ENCODE results near the gene ORC2. TPM values are rescaled to one million over a fixed set of nuclear protein-coding genes. Genes with fewer than 3 reads are reported as not detected.
A peak's percentile ranks its signal among the peaks of the same experiment; 100 is the strongest.
"Not testable (repeated sequence)": the region's sequence is repeated elsewhere in the genome, so short reads cannot be mapped to it uniquely, and the experiment has no call there.

The ORC2 gene
- total RNA-seq, 1 donor from 2014 or later, result 33.7 TPM

DNA sequence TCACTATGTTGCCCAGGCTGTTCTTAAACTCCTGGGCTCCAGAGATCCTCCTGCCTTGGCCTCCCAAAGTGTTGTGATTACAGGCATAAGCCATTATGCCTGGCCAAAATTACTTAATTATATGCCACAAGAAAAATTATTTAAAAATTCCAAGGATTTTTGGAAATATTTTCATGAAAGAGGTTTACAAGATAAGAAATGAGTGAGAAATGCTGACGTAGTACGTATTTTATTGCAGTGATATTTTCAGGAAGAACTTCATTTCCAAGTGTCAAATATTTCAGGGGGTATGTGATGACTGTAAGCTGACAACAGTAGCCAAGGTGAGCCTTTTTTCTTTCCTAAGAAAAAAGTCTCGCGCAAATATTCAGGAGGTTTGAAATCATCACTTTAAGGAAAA lies 53.5 kb downstream of the ORC2 start:
- Mint-ChIP-seq H3K9me3 (no peaks in the 10 kb centered on the region), H3K4me1 (no peaks in the 10 kb centered on the region), H3K27ac (no peak overlapping the region), H3K27me3 (ENCODE audit: low read depth) (no peaks in the 10 kb centered on the region), H3K36me3 (peaks cover 26% of the 10 kb centered on the region), H3K4me3 (no peak overlapping the region)
- no peak for DNase-seq (ENCODE audit: low spot score in 2 of 2, unreplicated experiment in 2 of 2)
- TF ChIP-seq, protein P1, sequence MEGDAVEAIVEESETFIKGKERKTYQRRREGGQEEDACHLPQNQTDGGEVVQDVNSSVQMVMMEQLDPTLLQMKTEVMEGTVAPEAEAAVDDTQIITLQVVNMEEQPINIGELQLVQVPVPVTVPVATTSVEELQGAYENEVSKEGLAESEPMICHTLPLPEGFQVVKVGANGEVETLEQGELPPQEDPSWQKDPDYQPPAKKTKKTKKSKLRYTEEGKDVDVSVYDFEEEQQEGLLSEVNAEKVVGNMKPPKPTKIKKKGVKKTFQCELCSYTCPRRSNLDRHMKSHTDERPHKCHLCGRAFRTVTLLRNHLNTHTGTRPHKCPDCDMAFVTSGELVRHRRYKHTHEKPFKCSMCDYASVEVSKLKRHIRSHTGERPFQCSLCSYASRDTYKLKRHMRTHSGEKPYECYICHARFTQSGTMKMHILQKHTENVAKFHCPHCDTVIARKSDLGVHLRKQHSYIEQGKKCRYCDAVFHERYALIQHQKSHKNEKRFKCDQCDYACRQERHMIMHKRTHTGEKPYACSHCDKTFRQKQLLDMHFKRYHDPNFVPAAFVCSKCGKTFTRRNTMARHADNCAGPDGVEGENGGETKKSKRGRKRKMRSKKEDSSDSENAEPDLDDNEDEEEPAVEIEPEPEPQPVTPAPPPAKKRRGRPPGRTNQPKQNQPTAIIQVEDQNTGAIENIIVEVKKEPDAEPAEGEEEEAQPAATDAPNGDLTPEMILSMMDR (IDR thresholded peaks at IDR 0.05; ENCODE audit: unreplicated experiment), result no peak

DNA sequence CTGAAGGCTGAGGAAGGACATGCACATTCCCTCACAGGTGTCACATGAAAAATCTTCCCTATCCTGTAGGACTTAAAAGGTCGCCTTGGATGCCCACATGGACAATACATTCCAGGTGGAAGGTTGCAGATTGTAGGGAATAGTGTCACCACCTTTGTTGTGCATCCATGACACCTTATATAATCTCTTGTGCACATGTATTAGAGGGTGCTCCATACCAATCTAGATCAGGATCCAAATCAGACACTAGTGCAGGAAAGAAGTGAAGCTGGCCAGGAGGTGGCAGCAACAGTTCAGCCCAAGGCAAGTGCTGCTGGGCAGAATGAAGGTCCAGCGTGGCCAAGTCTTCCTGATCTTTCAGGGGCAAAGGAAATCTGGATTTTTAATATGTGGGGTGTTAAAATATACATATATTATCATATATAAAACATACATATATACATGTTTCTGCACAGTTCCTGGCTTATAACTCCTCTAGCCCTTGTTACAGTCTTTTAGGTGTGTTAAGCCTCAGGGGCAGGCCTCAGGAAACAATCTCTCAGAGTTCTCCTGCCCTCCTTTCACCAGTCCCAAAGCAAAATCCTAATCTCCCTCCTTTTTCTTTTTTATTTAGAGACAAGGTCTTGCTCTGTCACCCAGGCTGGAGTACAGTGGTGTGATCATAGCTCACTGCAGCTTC lies 57.7 kb downstream of the ORC2 start:
- Mint-ChIP-seq H3K36me3 (peaks cover 17% of the 10 kb centered on the region), H3K27ac (no peak overlapping the region)

DNA sequence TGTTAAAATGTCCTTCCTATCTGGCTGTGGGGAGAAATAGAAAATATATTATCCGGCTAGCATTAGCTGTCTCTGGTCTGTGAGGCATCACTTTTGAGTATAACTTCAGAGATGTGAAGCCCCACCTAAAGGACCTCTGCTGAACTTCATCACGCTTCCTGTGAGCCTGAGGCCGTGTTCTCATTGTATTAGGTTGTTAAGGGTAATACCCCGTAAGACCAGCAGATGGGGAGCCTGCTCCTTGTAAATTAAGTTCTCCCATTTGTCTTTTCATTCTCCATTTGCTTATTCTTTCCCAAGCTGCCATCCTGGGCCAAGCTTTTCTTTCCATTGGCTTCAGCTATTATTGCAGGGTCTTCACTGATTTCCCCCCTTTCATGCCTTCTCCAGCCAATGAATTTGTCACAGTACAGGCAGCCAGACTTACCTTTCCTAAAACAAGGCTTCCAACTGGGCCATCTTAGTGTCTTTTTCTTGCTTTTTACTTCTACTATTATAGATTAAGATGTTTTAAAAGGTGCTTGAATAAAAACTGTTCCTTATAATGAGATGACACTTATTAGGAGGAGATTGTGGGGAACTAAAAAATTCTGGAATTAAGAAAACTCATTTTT lies 61.9 kb downstream of the ORC2 start:
- H3K36me3 Mint-ChIP-seq, result peaks cover 24% of the 10 kb centered on the region
- peak in 1 of 2 experiments; percentile 50 for DNase-seq (ENCODE audit: low spot score in 2 of 2, unreplicated experiment in 2 of 2)
- TF ChIP-seq, protein P1 (IDR thresholded peaks at IDR 0.05; ENCODE audit: unreplicated experiment), result peak; percentile 60

More for the DNA sequence above, 57.7 kb downstream of the ORC2 start:
- peak in 1 of 2 experiments; percentile 56 for DNase-seq (ENCODE audit: low spot score in 2 of 2, unreplicated experiment in 2 of 2)
- no peak overlapping the region for H3K4me3 Mint-ChIP-seq
- H3K27me3 Mint-ChIP-seq (ENCODE audit: low read depth), result no peaks in the 10 kb centered on the region
- TF ChIP-seq, protein P1 (IDR thresholded peaks at IDR 0.05; ENCODE audit: unreplicated experiment), result peak; percentile 36
- no peaks in the 10 kb centered on the region for H3K9me3 Mint-ChIP-seq
- H3K4me1 Mint-ChIP-seq, result no peaks in the 10 kb centered on the region

DNA sequence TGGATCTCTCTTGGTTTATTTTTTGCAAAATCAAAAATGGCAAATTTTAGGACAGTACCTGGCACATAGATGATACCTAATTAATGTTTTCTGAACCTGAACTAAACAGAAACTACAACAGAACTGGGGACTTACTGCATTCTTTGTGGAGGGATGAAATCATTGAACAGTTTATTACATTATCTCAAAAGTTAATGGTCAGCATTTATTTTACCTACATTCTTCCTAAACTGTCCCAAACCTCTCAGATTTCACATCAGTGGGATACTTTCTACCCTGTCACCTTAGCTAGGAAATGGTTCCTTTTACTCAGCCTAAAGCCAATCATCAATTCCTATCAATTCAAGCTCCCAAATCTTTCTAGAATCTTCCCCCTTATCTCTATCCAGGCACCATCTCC lies 64.0 kb downstream of the ORC2 start:
- H3K27ac Mint-ChIP-seq, result no peak overlapping the region
- peaks cover 31% of the 10 kb centered on the region for H3K36me3 Mint-ChIP-seq
- H3K27me3 Mint-ChIP-seq (ENCODE audit: low read depth), result no peaks in the 10 kb centered on the region
- no peaks in the 10 kb centered on the region for H3K4me1 Mint-ChIP-seq
- DNase-seq (ENCODE audit: low spot score in 2 of 2, unreplicated experiment in 2 of 2), result no peak
- H3K9me3 Mint-ChIP-seq, result no peaks in the 10 kb centered on the region
- H3K4me3 Mint-ChIP-seq, result no peak overlapping the region
- TF ChIP-seq, protein P1 (IDR thresholded peaks at IDR 0.05; ENCODE audit: unreplicated experiment), result no peak

More for the DNA sequence above, 61.9 kb downstream of the ORC2 start:
- H3K9me3 Mint-ChIP-seq, result no peaks in the 10 kb centered on the region
- no peaks in the 10 kb centered on the region for H3K27me3 Mint-ChIP-seq (ENCODE audit: low read depth)
- no peaks in the 10 kb centered on the region for H3K4me1 Mint-ChIP-seq
- H3K4me3 Mint-ChIP-seq, result no peak overlapping the region
- no peak overlapping the region for H3K27ac Mint-ChIP-seq

DNA sequence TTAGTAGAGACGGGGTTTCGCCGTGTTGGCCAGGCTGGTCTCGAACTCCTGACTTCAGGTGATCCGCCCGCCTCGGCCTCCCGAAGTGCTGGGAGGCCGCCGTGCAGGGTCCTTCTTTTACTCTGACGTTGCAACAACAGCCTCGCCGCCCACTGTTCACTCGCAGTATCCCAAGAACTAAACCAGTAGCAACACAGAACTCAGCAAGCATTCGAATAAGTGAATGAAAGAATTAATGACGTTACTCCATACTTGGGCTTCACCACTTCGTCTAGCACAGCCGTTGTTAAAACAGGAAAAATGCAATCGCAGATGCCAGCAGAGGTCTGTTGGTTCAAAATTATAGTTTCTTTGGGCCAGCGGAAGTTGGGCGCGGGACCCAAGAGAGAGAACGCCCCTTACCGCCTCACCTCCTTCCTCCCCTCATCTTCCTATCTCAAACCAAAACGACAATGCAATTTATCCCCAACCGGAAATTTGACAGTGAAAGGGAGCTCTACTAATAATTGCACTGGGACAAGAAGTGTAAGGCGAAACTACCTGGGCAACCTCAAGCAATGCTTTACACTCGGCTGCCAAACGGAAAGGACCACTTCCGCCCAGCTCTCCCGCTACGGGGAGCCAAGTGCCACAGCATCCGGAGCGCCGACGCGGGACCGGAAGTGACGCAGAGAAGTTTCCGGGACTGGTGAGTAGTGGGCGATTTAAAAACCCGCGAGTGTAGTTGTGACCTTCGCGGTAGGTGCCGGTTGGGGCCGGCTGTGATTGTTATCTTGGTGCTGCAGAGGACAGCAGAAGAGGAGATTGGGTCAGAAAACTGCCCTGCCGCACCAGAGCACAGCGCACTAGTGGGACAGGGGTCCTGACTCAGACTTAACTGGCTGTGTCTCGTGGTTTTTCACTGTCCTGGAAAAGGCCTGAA lies 74.5 kb downstream of the ORC2 start, which contains the start of the genes NIF3L1 and PPIL3:
Gene NIF3L1 (plus strand): TSS at position 668 of the 922 bp plus-strand sequence. CDS start 2,573 bp downstream, outside the sequence.
Gene PPIL3 (minus strand): TSS at position 374 of the 922 bp plus-strand sequence. CDS start 1,462 bp downstream, outside the sequence.
- H3K27ac Mint-ChIP-seq, result peak within 1 kb of the TSS; percentile 100
- H3K27me3 Mint-ChIP-seq (ENCODE audit: low read depth), result no peaks in the 10 kb centered on the region
- H3K4me3 Mint-ChIP-seq, result peak within 1 kb of the TSS; percentile 98
- H3K4me1 Mint-ChIP-seq, result peaks cover 27% of the 10 kb centered on the region
- H3K9me3 Mint-ChIP-seq, result no peaks in the 10 kb centered on the region
- TF ChIP-seq, protein P1 (IDR thresholded peaks at IDR 0.05; ENCODE audit: unreplicated experiment), result no peak
- peak; percentile 87 to 94 for DNase-seq (ENCODE audit: low spot score in 2 of 2, unreplicated experiment in 2 of 2)
- H3K36me3 Mint-ChIP-seq, result peaks cover 9% of the 10 kb centered on the region

DNA sequence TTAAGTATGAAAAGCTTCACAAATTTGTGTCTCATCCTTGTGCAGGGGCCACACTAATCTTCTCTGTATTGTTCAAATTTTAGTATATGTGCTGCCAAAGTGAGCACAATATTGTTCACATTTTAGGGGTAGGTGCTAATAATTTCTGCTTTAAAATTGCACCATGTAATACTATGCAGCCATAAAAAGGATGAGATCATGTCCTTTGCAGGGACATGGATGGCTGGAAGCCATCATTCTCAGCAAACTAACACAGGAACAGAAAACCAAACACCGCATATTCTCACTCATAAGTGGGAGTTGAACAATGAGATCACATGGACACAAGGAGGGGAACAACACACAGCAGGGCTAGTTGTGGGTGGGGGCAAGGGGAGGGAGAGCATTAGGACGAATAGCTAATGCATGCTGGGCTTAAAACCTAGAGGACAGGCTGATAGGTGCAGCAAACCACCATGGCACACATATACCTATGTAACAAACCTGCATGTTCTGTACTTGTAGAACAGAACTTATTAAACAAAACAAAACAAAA lies 81.7 kb downstream of the ORC2 start:
- not testable (repeated sequence) for H3K4me1 Mint-ChIP-seq; H3K9me3 Mint-ChIP-seq; H3K4me3 Mint-ChIP-seq; H3K27me3 Mint-ChIP-seq (ENCODE audit: low read depth); DNase-seq (ENCODE audit: low spot score in 2 of 2, unreplicated experiment in 2 of 2); H3K27ac Mint-ChIP-seq
- peaks cover 29% of the 10 kb centered on the region for H3K36me3 Mint-ChIP-seq
